ENCODE measurements around the gene DDX41.

DNA sequence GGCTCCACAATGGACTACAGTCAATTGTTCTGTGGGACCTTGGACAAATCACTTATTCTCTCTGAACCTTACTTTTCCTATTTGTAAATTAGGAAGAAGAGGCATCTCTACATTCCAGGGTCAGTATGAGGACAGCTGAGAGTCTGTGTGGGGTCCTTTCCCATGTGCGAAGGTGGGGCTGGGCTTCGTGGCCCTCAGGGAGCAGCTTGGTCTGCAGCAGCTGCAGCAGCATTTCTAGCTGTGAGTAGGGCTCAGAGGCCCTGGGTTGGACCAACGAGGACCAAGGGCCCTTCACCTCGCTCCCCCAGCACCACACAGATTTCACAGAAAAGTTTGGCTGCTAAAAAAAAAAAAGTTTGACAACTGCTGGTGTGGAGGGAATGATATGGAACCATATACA is 9.4 kb upstream of the DDX41 start:
- TF ChIP-seq POLR2A (IDR thresholded peaks at IDR 0.05) (no peak), EP300 (IDR thresholded peaks at IDR 0.05) (no peak), POLR2AphosphoS5 (IDR thresholded peaks at IDR 0.05) (no peak)
- TF ChIP-seq, protein P1, sequence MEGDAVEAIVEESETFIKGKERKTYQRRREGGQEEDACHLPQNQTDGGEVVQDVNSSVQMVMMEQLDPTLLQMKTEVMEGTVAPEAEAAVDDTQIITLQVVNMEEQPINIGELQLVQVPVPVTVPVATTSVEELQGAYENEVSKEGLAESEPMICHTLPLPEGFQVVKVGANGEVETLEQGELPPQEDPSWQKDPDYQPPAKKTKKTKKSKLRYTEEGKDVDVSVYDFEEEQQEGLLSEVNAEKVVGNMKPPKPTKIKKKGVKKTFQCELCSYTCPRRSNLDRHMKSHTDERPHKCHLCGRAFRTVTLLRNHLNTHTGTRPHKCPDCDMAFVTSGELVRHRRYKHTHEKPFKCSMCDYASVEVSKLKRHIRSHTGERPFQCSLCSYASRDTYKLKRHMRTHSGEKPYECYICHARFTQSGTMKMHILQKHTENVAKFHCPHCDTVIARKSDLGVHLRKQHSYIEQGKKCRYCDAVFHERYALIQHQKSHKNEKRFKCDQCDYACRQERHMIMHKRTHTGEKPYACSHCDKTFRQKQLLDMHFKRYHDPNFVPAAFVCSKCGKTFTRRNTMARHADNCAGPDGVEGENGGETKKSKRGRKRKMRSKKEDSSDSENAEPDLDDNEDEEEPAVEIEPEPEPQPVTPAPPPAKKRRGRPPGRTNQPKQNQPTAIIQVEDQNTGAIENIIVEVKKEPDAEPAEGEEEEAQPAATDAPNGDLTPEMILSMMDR (IDR thresholded peaks at IDR 0.05) = no peak

Measured in gastroesophageal sphincter (tissue), 3 donors.